GM19463 (cell line): ENCODE results near the gene NOVA1.
"Not testable (repeated sequence)": the region's sequence is repeated elsewhere in the genome, so short reads cannot be mapped to it uniquely, and the experiment has no call there.

Experiments
- ATAC-seq: cut with Tn5 transposase; IDR thresholded peaks from one replicate; pipeline ENCODE4 v1.9.1; 2021; ENCODE audit warnings: mild to moderate bottlenecking, moderate library complexity; ENCODE audit not compliant: unreplicated experiment

The NOVA1 gene, protein sequence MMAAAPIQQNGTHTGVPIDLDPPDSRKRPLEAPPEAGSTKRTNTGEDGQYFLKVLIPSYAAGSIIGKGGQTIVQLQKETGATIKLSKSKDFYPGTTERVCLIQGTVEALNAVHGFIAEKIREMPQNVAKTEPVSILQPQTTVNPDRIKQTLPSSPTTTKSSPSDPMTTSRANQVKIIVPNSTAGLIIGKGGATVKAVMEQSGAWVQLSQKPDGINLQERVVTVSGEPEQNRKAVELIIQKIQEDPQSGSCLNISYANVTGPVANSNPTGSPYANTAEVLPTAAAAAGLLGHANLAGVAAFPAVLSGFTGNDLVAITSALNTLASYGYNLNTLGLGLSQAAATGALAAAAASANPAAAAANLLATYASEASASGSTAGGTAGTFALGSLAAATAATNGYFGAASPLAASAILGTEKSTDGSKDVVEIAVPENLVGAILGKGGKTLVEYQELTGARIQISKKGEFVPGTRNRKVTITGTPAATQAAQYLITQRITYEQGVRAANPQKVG

DNA sequence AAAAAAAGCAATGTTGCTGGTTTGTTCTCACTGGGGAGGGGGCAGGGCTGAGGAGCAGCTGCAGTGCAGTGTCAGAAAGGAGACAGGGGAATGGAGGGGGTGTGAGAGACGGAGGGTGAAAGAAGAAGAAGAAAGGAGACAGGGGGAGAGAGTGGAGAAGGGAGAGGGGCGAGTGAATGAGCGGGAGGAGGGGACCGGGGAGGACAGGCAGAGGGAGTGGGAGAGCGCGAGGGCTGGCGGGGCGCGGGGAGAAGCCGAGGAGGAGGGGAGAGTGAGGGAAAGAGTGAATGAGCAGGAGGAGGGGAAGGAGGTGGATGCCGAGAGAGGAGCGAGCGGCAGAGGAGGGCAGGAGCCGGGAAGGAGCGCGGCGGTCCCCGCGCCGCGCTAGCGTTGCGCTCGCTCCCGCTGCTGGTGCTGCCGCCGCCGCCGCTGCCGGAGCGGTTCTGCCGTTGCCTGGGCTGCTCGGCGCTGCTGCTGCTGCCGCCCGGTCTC, at the start of gene NOVA1:
Gene NOVA1 (minus strand): TSS at position 445 of the 492 bp plus-strand sequence. CDS start 597 bp downstream, outside the sequence.
- ATAC-seq: peak; percentile 25

DNA sequence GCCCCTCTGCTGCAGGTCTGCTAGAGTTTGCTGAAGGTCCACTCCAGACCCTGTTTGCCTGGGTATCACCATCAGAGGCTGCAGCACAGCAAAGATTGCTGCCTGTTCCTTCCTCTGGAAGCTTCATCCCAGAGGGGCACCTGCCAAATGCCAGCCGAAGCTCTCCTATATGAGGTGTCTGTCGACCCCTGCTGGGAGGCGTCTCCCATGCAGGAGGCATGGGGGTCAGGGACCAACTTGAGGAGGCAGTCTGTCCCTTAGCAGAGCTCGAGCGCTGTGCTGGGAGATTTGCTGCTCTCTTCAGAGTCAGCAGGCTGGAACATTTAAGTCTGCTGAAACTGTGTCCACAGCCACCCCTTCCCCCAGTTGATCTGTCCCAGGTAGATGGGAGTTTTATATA, 47.2 kb upstream of the NOVA1 start:
- not testable (repeated sequence) for ATAC-seq

DNA sequence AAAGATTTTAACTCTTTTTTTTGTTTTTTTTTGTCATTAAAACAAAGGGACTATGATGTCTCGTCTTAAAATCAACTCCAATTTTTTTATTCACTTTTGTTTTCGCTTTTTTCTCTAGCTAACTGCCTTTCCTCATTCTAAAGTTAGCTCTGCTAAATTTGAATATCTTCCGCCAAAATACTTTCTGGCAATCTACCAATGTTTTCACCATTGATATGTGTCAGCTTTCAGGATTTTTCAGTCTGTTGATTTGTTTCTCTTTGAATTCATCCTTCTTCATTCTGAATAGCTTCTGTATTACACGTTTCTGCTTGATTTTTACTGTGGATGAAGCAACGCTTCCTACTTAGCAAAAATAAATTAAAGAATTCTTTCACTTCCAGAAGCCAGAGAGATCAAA, 38.7 kb upstream of the NOVA1 start:
- ATAC-seq: no peak

DNA sequence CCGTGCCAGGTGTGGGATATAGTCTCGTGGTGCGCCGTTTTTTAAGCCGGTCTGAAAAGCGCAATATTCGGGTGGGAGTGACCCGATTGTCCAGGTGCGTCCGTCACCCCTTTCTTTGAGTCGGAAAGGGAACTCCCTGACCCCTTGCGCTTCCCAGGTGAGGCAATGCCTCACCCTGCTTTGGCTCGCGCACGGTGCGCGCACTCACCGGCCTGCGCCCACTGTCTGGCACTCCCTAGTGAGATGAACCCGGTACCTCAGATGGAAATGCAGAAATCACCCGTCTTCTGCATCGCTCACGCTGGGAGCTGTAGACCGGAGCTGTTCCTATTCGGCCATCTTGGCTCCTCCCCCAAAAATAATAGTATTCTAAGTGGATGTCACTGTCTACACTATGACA, 37.1 kb upstream of the NOVA1 start:
- ATAC-seq: not testable (repeated sequence)

DNA sequence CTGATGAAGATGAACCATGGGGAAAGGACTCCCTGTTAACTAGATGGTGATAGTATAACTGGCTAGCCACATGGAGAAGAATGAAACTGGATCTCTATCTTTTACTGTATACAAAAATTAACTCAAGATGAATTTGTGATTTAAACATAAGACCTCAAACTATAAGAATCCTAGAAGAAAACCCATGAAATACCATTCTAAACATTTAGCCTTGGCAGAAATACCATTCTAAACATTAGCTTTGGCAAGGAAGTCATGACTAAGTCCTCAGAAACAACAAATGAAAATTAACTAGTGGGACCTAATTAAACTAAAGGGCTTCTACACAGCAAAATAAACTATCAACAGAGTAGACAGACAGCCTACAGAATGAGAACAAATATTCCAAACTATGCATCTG, 28.4 kb upstream of the NOVA1 start:
- no peak for ATAC-seq

DNA sequence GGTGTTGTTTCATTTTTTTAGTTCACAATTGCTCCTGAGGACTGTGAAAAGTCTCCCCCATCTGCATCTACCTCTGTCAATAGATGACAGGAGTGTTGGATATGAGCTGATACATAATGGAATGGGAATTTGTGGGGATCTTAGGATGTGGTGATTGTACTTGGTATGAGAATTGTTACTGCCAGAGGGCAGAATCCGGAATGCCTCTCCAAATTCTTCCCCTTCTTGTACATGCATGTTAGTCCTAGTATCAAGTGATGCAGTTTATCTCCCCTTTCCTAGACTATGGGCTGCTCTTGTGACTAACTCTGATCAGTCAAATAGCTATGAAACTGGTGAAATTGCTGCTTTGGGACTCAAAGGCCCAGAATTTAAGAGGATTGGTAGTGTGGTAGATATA, 24.8 kb upstream of the NOVA1 start:
- ATAC-seq: no peak

DNA sequence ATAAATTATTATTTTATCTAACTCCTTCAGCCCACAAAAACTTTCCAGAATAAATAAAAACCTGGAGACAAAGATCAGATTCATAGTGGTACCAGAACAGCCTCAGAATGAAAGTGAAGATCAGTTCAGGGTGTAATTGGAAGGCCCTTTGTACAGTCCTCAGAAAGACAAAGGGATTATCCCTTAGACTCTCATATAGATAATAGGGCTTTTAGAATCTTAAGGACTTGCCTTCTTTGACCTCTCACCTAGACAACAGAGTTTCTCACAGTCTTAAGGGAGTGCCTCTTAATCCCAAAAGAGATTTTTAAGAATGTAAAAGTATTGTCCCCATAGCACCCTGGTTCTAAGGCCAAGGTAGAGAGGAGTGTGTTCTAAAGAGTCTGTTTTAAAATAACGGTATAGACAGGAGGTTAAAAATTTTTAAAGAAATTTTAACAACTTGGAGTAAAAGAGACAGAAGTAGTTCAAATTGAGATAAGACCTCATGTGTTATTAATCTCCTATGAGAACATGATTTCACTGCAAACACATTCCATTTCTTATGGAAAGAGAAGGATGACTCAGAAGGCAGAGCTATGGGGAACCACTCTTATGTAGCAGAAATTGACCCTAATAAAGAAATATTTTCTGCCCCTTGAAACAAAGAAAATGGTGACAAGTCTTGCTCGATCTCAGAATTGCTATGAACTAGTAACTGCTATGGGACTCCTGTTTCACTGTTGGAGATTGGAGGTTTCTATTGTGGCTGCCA, 24.2 kb upstream of the NOVA1 start:
- no peak for ATAC-seq

DNA sequence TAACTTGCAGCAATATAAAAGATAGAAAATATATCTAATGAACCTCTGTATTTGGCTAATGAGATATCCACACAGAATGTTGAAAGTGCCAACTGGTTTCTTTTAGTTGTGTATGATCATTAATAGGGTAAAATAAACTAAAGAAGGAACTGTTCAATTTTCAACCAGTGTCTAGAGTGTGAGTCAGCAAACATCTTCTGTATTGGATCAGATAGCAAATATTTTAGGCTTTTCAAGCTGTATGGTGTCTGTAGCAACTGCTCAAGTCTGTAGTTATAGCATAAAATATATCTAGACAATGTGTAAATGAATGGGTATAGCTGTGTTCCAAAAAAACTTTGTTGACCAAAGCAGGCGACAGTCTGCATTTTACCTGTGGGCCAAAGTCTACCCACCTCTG, 23.5 kb upstream of the NOVA1 start:
- ATAC-seq: no peak

DNA sequence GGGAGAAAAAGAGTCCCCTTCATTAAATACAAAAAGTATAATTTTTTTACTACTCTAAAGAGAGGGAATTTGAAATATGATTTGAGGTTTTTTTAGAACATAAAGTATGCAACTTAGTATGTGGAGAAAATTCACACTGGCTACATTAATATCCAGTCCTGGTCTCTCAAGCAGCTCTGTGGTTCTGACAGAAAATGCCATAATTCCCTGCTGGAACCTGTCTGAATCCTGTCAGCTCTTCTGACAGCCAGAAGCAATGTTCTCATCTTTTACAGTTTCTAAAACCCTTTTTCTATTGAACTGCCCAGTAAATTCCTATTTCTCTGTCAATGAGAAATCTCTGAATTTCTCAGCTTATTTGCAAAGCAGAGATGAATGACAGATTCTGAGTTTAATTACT, 13.4 kb upstream of the NOVA1 start:
- ATAC-seq: no peak

DNA sequence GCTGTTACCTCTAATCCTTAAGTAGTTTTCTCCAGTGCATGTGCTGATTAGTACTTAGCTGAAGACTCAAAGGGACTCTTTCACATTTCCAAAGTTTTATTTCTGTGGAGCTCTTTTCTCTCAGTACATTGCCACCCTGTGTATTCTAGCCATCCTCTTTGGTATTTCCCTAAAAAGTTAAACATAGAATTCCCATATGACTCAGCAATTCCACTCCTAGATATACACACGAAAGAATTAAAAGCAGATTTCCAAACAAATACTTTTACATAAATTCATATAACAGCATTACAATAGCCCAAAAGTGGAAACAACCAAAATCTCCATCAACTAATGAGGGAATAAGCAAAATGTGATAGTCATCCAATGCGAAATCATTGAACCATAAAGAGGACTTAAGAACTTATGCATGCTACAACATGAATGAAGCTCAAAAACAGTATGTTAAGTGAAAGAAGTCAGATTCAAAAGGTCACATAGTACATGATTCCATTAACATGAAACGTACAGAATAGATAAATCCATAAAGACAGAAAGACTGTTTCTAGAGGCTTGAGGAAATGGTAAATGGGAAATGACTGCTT, 9.0 kb upstream of the NOVA1 start:
- ATAC-seq: no peak

DNA sequence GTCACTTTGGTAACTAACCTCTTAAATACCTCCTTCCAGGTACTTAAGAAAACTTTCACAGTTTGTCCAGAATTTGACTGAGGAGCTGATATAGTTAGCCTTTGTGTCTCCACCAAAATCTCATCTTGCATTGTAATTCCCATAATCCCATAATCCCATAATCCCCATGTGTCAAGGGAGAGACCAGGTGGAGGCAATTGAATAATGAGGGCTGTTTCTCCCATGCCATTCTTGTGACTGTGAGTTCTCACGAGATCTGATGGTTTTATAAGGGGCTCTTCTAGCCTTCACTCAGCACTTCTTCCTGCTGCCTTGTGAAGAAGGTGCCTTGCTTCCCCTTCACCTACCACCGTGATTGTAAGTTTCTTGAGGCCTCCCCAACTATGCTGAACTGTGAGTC, 7.8 kb upstream of the NOVA1 start:
- no peak for ATAC-seq

DNA sequence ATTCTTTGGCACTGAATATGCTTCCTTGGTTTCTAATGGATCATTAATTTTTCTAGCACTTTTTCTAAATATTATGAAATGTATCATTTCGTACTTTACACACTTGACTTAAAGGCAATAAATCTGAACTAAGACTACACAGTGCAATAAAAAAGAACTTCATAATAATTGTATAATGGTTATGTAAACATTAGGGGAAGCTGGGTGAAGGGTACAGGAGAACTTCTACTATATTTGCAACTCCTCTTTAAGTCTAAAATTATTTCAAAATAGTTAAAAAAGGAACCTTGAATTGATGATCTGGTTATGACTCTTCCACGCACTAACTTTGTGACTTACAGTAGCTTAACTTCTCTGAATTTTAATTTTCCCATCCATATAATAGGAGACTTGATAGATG, 5.1 kb upstream of the NOVA1 start:
- ATAC-seq: no peak

DNA sequence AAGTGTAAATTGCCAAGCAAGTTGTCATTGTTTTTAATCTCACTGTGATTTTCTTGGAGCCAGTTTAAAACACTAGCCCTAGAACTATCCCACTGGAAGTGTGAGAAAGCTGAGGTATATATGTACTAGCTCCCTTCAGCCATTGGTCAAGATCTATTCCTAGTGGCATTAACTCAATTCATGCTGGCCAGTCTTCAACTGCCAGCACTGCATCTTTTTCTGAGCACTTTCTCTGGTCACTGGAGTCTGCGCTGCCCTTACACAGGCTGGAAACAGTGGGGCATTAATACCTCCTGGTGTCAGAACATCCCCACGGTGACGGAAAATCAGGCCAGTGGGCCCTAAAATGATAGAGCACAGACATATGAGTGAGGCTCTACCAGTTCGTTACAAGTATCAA, 4.0 kb upstream of the NOVA1 start:
- ATAC-seq: no peak

DNA sequence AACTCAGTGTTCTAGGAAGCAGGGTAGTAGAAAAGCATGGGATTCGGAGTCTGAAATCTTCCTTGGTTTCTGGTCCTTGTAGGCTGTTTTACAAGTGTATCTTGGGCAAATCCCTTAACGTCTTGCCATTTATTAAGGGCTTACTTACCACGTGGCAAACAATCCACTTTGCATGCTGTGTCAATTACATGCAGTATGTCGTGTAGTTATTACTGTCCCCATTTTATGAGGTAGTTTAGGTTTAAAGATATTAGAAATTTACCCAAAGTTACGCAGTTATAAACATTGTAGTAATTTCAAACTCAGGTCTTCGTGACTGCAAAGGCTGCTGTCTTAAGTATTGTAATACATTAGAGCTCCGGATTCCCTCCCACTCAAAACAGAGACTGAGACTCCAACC, 1.5 kb upstream of the NOVA1 start:
- no peak for ATAC-seq

DNA sequence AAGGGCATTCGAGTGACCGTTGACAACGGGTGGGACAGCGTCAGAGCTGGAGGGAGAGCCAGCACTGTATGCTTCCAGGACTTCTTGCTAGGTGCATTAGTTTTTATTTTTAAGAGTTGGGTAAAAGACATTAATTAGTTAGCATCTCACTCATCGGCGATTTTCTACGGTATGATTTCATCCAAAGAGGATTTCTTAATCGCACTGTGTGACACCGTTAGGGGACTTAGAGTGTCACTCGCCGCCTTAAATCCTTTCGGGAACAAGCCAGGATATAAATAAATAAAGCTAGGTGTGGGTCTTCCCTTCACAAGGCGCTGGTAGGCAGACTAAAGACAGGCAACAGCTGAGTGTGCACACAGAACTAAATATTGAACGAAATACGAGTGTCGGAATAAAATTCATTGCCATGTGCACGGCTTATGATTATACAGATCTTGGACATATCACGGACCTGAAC, 869 bp upstream of the NOVA1 start:
- no peak for ATAC-seq

DNA sequence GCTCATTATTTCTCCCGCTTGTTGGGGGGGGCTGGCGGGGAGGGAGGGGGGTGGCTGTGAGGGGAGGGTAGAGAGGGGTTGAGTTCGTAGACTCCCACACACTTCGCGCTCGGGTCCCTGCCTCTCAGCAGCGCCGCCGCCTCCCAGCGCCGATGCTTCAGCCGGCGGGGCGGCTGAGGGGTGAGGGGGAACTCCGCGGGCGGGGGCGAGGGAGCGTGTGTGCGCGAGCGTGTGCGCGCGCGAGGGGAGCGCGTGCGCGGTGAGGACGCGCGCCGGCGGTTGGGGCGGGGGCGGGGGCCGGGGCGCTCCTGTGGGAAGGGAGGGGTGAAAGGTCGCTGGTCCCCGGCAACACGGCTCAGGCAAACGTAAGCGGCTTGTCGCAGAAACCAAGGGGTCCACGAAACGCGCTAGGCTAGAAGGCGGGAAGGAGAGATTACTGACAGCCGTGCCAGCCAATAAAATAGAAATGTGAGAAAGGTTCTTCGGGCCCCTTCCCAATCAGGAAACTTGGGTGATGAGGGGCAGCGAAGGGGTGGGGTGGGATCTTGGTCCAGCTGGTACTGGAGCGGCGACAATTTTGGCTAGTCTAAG, 343 bp upstream of the NOVA1 start:
- peak; percentile 60 for ATAC-seq

DNA sequence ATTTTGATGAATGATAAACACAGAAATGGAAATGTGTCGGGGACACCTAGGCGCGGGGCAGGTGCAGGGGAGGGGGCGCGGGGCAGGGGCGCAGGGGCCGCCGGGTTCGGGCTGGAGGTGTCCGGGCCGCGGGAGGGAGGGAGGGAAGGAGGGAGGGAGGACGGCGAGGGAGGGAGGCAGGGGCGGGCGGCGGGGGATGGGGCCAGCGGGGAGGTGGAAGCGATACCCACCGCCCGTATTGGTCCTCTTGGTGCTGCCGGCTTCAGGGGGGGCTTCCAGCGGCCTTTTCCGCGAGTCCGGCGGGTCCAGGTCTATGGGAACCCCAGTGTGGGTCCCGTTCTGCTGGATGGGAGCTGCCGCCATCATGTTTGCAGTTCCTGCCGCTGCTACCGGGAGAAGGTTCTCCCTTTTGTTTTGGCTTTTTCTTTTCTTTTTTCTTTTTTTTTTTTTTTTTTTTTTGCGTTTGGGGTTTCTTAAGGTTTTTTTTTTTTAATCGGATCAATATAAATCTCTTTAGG, 703 bp downstream of the NOVA1 start:
- ATAC-seq: no peak

DNA sequence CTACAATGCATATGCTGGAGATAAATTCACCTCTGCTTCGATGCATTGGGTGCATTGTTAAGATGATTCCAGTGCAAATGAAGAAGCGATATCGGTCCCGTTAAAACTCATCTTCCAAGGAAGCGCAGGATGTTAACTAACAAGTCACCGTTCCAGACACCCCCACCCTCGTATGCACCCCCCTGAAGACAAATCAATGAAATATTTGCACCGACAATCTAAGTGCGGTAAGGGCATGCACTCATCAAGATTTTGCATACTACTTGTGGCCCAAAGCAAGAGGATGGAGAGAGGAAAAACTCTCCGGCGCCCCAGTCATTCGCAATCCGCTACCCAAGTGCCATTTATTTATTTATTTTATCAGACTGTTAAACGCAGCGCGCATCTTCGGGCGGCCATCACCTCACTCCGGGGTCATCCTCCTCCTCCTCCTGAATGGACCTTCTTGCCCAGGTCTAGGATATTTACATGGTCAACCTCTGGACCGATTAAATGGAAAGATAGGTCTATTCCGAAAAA, 1.2 kb downstream of the NOVA1 start:
- no peak for ATAC-seq

DNA sequence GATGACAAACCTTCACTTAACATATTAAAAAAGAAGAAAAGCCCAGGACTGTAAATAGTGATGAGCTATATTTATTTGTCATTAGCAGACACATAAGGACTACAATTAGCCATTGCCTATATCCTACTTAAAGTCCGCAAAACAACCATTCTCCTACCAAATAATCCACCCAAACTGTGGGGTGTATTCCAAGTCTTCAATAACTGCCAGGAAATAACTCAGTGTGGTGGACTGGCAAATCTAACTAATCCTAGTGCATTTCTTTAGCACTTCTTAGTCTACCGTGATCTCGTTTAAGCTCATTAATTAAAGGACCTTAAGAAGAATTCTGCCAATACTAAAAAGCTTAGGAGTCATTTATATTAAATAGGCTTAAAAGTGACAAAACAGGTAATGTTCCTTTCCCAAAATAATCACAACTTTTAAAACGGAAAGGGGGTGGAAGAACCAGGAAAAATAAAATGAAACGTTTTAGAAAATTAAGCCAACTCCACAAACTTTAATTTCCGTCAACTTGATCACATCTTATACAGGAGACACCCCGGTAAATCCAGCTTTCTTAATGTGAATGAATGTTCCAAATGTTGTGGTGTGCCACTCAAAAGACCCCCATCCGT, 1.8 kb downstream of the NOVA1 start:
- no peak for ATAC-seq
